ENCODE measurements around the gene ACKR3.

GRCh38 chr2:236562434-236562833 lies 7.2 kb upstream of the ACKR3 start:
- TF ChIP-seq POLR2AphosphoS5 (IDR thresholded peaks at IDR 0.05; ENCODE audit: low read depth, low read length) (no peak), TAF1 (IDR thresholded peaks at IDR 0.05; ENCODE audit: borderline replicate concordance, low read depth, low read length) (no peak), POLR2A (IDR thresholded peaks at IDR 0.05; ENCODE audit: low read depth, low read length) (no peak)
